Smooth muscle cell (in vitro differentiated cells): ENCODE results near the gene TBCD. TPM values are rescaled to one million over a fixed set of nuclear protein-coding genes. Genes with fewer than 3 reads are reported as not detected.

Experiments
- DNase-seq: peaks from one replicate; lab custom pipeline; 2025; ENCODE audit not compliant: unreplicated experiment; lab: John Stamatoyannopoulos, UW
- H2AFZ ChIP-seq: fragments of 200-600 bp; sonication (generic); 2 replicates; pipeline ENCODE4 v1.6.0; 2016; ENCODE audit warnings: antibody characterized with exemption, low read depth, mild to moderate bottlenecking
- H3F3A ChIP-seq: fragments of 200-600 bp; sonication (generic); 2 replicates; pipeline ENCODE4 v1.6.0; 2017; ENCODE audit warnings: antibody characterized with exemption, low read depth
- H3K27ac ChIP-seq: fragments of 200-600 bp; sonication (generic); 2 replicates; pipeline ENCODE4 v1.5.1; 2016; ENCODE audit warnings: low read depth, mild to moderate bottlenecking
- H3K27me3 ChIP-seq: fragments of 200-600 bp; sonication (generic); 2 replicates; pipeline ENCODE4 v1.6.1; 2016; ENCODE audit warnings: low read depth, mild to moderate bottlenecking
- H3K36me3 ChIP-seq: fragments of 200-600 bp; sonication (generic); 2 replicates; pipeline ENCODE4 v1.5.1; 2016; ENCODE audit warnings: low read depth
- H3K4me1 ChIP-seq: fragments of 200-600 bp; sonication (generic); 2 replicates; pipeline ENCODE4 v1.5.1; 2016; ENCODE audit warnings: low read depth
- H3K4me2 ChIP-seq: fragments of 200-600 bp; sonication (generic); 2 replicates; pipeline ENCODE4 v1.6.0; 2016; ENCODE audit warnings: mild to moderate bottlenecking
- H3K4me3 ChIP-seq: fragments of 200-600 bp; sonication (generic); 2 replicates; pipeline ENCODE4 v1.5.1; 2016; ENCODE audit warnings: mild to moderate bottlenecking
- H3K79me2 ChIP-seq: fragments of 200-600 bp; sonication (generic); 2 replicates; pipeline ENCODE4 v1.6.0; 2016; ENCODE audit warnings: low read depth, mild to moderate bottlenecking
- H3K9ac ChIP-seq: fragments of 200-600 bp; sonication (generic); 2 replicates; pipeline ENCODE4 v1.6.0; 2016; ENCODE audit warnings: low read depth
- H3K9me3 ChIP-seq: fragments of 200-600 bp; sonication (generic); replicated peaks from 2 replicates; pipeline ENCODE4 v1.5.1; 2016; ENCODE audit warnings: low read depth
- H4K20me1 ChIP-seq: fragments of 200-600 bp; sonication (generic); 2 replicates; pipeline ENCODE4 v1.6.0; 2016; ENCODE audit warnings: low read depth
- WGBS: methylation state at CpG from one replicate; pipeline ENCODE4 v1.1.7; 2016; ENCODE audit warnings: low lambda C conversion rate; 5-methylcytosine and 5-hydroxymethylcytosine counted together
- polyA plus RNA-seq: library from polyadenylated mRNA; unstranded; fragments of >200 nt; fragmentation: Nextera tagmentation; extraction: Ambion mirVana; gene quantifications from 2 replicates; pipeline ENCODE4 v1.2.1, GENCODE V29; 2016
- total RNA-seq: library from RNA; depleted of rRNA; stranded (reverse); fragments of >200 nt; gene quantifications from 2 replicates; pipeline ENCODE4 v1.2.3, GENCODE V29; 2014
- TF ChIP-seq, protein P1 (sequence below): fragments of 200-600 bp; sonication (generic); IDR thresholded peaks from 2 replicates; pipeline ENCODE4 v1.5.1; 2017; ENCODE audit warnings: borderline replicate concordance, mild to moderate bottlenecking, antibody characterized with exemption; ENCODE audit not compliant: insufficient read depth, poor library complexity, severe bottlenecking

The TBCD gene
- total and polyA plus RNA-seq, 2 experiments from 2014 or later = 29.1 to 38.8 TPM

DNA sequence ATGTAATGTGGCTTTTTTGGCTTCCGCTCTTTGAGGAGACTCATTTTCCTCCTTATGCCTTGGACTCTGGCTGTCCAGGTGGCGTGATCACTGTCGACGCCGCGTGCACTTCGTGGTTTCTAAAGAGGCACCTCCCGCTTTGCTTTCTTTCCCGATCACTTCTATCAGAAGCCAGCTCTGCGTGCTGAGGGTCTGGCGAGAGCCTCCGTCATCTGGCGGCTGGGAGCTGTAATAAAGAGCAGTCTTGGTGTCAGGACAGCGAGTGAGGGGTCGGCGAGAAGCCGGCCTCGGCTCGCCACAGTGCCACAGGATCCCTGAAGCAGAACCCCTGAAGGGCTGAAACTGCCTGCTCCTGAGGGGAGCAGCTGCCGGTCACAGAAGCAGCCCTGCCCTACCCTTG, 80.5 kb downstream of the TBCD start:
- H3K4me2 ChIP-seq = no peak overlapping the region
- no peak overlapping the region for H2AFZ ChIP-seq
- no peaks in the 10 kb centered on the region for H3K9me3 ChIP-seq
- peaks cover 9% of the 10 kb centered on the region for H3K4me1 ChIP-seq
- no peaks in the 10 kb centered on the region for H3K79me2 ChIP-seq
- no peaks in the 10 kb centered on the region for H4K20me1 ChIP-seq
- no peaks in the 10 kb centered on the region for H3K27me3 ChIP-seq
- H3K36me3 ChIP-seq = no peaks in the 10 kb centered on the region
- peaks cover 11% of the 10 kb centered on the region for H3F3A ChIP-seq
- TF ChIP-seq, protein P1, sequence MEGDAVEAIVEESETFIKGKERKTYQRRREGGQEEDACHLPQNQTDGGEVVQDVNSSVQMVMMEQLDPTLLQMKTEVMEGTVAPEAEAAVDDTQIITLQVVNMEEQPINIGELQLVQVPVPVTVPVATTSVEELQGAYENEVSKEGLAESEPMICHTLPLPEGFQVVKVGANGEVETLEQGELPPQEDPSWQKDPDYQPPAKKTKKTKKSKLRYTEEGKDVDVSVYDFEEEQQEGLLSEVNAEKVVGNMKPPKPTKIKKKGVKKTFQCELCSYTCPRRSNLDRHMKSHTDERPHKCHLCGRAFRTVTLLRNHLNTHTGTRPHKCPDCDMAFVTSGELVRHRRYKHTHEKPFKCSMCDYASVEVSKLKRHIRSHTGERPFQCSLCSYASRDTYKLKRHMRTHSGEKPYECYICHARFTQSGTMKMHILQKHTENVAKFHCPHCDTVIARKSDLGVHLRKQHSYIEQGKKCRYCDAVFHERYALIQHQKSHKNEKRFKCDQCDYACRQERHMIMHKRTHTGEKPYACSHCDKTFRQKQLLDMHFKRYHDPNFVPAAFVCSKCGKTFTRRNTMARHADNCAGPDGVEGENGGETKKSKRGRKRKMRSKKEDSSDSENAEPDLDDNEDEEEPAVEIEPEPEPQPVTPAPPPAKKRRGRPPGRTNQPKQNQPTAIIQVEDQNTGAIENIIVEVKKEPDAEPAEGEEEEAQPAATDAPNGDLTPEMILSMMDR = no peak
- no peak overlapping the region for H3K9ac ChIP-seq
- 88% methylated on average over 20 of the region's 20 CpGs for whole genome bisulfite sequencing
- H3K4me3 ChIP-seq = no peak overlapping the region
- no peak for DNase-seq
- H3K27ac ChIP-seq = no peak overlapping the region

DNA sequence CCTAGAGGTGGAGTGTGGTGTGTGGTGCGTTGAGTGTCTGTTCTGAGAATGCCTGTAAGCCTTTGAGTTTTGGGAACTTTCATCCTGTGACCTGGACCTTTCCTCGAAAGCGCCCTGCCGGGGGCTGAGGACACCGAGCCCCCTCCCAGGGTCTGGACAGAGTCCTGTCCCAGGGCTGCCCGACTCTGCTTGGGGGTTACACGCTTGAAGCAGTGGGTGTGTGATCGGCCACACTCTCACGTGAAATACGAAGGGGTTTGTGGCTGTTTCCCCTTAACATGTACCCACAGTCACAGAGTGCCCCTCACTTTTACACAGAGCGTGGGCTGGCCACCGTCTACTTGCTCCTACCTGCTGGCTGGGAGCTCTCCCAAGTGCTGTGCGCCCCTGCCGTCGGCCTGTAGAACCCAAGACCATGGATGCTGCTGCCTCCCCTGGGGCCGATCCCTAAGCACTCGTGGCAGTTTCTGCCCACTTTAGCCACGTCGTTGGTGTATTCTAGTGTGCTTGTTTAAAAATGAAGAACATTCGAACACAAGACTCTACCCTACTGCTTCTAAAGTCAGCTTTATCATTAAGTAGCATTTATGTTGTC, 81.1 kb downstream of the TBCD start:
- 97% methylated on average over 20 of the region's 20 CpGs for WGBS
- Histone ChIP-seq H2AFZ (no peak overlapping the region), H3K4me3 (no peak overlapping the region), H3K27me3 (no peaks in the 10 kb centered on the region), H3K36me3 (no peaks in the 10 kb centered on the region), H3F3A (peaks cover 11% of the 10 kb centered on the region), H3K4me1 (peaks cover 15% of the 10 kb centered on the region), H3K4me2 (no peak overlapping the region), H3K9me3 (no peaks in the 10 kb centered on the region), H3K9ac (no peak overlapping the region), H3K27ac (no peak overlapping the region), H3K79me2 (no peaks in the 10 kb centered on the region), H4K20me1 (no peaks in the 10 kb centered on the region)
- TF ChIP-seq, protein P1 = no peak
- no peak for DNase-seq

DNA sequence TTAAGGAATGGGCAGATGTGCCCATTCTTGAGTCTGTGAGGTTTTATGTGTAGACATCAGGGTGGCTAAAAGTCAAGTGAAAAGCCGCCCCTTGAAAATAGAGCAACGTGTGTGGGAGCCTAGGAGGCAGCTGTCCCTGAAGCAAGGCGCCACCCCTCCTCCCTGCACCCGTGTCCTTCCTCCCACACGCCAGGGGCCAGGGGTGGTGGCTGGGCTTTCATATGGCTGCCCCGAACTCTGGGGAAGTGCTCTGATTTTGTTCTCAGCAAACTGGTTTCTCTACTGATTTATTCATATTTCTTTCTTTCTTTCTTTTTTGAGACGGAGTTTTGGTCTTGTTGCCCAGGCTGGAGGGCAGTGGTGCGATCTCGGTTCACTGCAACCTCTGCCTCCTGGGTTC, 83.3 kb downstream of the TBCD start:
- TF ChIP-seq, protein P1 = no peak
- no peaks in the 10 kb centered on the region for H3K9me3 ChIP-seq
- no peaks in the 10 kb centered on the region for H3K79me2 ChIP-seq
- no peak overlapping the region for H3K9ac ChIP-seq
- no peak overlapping the region for H3K4me3 ChIP-seq
- DNase-seq = no peak
- peak overlapping the region; percentile 35 for H3K4me2 ChIP-seq
- peak overlapping the region; percentile 71 for H3K27ac ChIP-seq
- H3K4me1 ChIP-seq = peaks cover 22% of the 10 kb centered on the region
- no peak overlapping the region for H2AFZ ChIP-seq
- H4K20me1 ChIP-seq = no peaks in the 10 kb centered on the region
- no peaks in the 10 kb centered on the region for H3K27me3 ChIP-seq
- H3K36me3 ChIP-seq = no peaks in the 10 kb centered on the region
- peaks cover 11% of the 10 kb centered on the region for H3F3A ChIP-seq
- WGBS = 69% methylated on average over 9 of the region's 9 CpGs

DNA sequence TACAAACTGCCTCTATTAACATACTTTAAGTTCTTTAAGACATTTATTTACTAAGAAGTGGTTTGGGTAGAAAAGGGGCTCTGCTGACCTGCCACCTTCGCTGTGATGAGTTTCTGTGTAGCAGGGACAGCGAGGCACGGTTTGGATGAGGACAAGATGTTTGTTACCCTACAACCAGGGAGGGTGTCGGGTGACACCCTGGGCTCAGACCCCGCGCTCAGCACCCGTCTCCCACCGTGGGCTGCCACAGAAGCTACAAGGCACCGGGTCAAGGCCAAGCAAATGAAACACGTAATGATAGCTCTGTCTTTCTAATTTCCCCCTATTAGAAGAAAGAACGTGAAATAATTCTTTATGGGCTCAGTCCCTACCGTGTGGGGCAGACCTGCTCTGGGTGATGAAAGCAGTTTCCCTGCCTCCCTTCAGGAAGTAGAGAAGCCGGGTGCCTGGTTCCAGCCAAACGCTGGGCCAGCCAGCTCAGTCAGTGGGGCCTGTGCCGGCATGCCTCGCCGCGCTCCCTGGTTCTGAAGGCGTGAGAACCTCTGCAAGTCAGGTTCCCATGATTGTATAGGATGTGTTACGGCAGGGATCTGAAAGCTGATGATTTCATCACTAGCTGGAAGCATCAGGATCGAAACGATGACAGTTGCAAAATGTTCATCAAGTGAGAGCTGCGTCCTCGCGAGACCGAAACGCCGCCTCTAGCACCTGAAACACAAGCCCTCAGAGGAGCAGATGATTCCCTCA, 84.1 kb downstream of the TBCD start:
- no peak for DNase-seq
- Histone ChIP-seq H3K27me3 (no peaks in the 10 kb centered on the region), H3F3A (peaks cover 11% of the 10 kb centered on the region), H3K4me1 (peaks cover 27% of the 10 kb centered on the region), H3K27ac (peak overlapping the region; percentile 71), H3K9ac (peak overlapping the region; percentile 10), H3K36me3 (no peaks in the 10 kb centered on the region), H3K4me3 (no peak overlapping the region), H3K79me2 (no peaks in the 10 kb centered on the region), H4K20me1 (no peaks in the 10 kb centered on the region), H2AFZ (no peak overlapping the region), H3K4me2 (peak overlapping the region; percentile 79), H3K9me3 (no peaks in the 10 kb centered on the region)
- TF ChIP-seq, protein P1 = no peak
- WGBS = 73% methylated on average over 28 of the region's 28 CpGs
